RWPE2 (cell line): ENCODE results near the gene TTC39C.

Experiments
- ATAC-seq: fragments of 200-7000 bp; cut with Tn5 transposase; 3 replicates; pipeline ENCODE4 v1.9.1; 2021; ENCODE audit warnings: low read depth
- DNase-seq: peaks from one replicate; pipeline ENCODE4 v3.0.0-alpha.2; 2020; ENCODE audit warnings: low spot score
- H3K27ac ChIP-seq: fragments of 450-650 bp; 2 replicates; pipeline ENCODE4 v1.5.1; 2017; ENCODE audit warnings: mild to moderate bottlenecking; ENCODE audit not compliant: poor library complexity, severe bottlenecking
- H3K27me3 ChIP-seq: fragments of 250-450 bp; sonication (Bioruptor Pico); 2 replicates; pipeline ENCODE4 v1.5.1; 2021; ENCODE audit warnings: mild to moderate bottlenecking, moderate library complexity; ENCODE audit not compliant: insufficient read depth, poor library complexity, severe bottlenecking
- H3K36me3 ChIP-seq: fragments of 250-450 bp; sonication (Bioruptor Pico); 2 replicates; pipeline ENCODE4 v1.5.1; 2020; ENCODE audit warnings: low read depth, mild to moderate bottlenecking, moderate library complexity
- H3K4me1 ChIP-seq: fragments of 250-450 bp; sonication (Bioruptor Pico); 2 replicates; pipeline ENCODE4 v1.5.1; 2021; ENCODE audit warnings: mild to moderate bottlenecking, moderate library complexity; ENCODE audit not compliant: insufficient read depth, poor library complexity, severe bottlenecking
- H3K4me3 ChIP-seq: fragments of 250-450 bp; sonication (Bioruptor Pico); 2 replicates; pipeline ENCODE4 v1.5.1; 2021; ENCODE audit warnings: mild to moderate bottlenecking, moderate library complexity; ENCODE audit not compliant: severe bottlenecking
- H3K9me3 ChIP-seq: fragments of 250-450 bp; sonication (Bioruptor Pico); 2 replicates; pipeline ENCODE4 v1.5.1; 2021; ENCODE audit warnings: mild to moderate bottlenecking, moderate library complexity; ENCODE audit not compliant: severe bottlenecking
- CTCF ChIP-seq: fragments of 450-650 bp; IDR thresholded peaks from one replicate; pipeline ENCODE4 v1.5.1; 2017; ENCODE audit warnings: mild to moderate bottlenecking, moderate library complexity; ENCODE audit not compliant: poor library complexity, severe bottlenecking

Gene TTC39C

DNA sequence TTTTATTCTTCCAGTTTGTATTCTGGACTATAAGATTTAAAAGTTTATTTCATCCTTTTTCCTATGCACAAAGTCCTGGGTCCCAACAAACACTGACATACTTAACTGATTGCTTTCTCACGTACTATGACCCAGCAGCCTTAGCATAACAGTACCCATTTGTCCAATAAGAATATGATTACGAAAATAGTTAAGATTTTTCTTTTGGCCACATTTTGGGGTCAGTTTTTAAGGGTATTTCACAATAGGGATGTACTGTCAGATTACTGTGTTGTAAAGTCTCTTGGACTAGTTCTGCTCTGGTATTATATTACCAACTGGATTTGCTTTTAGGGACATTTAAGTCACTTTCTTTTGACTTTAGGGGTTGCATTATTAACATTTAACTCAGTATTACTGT is 46.1 kb downstream of the TTC39C start:
- peaks cover 20% of the 10 kb centered on the region for H3K4me1 ChIP-seq
- TF ChIP-seq CTCF: no peak
- H3K27ac ChIP-seq: no peak overlapping the region
- H3K4me3 ChIP-seq: no peak overlapping the region
- H3K9me3 ChIP-seq: no peaks in the 10 kb centered on the region
- H3K27me3 ChIP-seq: no peaks in the 10 kb centered on the region
- ATAC-seq: no peak
- H3K36me3 ChIP-seq: no peaks in the 10 kb centered on the region; the same call in 1 of the 2 replicates
- DNase-seq: no peak

DNA sequence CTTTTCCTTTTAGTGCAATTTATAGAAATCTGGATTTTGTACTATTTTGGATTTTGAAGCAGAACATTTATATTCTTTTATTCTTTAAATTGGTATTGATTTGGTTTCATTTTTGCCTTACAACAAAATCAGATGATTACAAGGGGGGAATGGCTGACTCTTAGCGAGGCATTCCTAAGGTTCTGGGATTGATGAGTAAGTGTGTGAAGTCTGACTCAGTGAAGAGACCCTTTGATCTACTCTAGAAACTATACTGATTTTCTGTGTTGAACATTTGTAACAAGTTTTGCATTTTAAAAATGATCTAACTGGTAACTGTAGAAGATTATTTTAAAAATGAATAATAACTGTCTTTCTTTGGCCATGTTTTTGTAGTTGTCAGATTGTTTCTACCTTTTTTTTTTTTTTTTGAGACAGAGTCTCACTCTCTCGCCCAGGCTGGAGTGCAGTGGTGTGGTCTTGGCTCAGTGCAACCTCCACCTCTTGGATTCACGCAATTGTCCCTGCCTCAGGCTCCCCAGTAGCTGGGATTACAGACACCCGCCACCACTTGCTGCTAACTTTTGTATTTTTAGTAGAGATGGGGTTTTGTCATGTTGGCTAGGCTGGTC is 48.7 kb downstream of the TTC39C start:
- Histone ChIP-seq H3K27ac (no peak overlapping the region), H3K27me3 (no peaks in the 10 kb centered on the region), H3K9me3 (no peaks in the 10 kb centered on the region), H3K4me3 (no peak overlapping the region), H3K4me1 (peaks cover 20% of the 10 kb centered on the region), H3K36me3 (peaks cover 3% of the 10 kb centered on the region; the same call in 1 of the 2 replicates)
- no peak for DNase-seq
- ATAC-seq: peak; percentile 84
- TF ChIP-seq CTCF: no peak

DNA sequence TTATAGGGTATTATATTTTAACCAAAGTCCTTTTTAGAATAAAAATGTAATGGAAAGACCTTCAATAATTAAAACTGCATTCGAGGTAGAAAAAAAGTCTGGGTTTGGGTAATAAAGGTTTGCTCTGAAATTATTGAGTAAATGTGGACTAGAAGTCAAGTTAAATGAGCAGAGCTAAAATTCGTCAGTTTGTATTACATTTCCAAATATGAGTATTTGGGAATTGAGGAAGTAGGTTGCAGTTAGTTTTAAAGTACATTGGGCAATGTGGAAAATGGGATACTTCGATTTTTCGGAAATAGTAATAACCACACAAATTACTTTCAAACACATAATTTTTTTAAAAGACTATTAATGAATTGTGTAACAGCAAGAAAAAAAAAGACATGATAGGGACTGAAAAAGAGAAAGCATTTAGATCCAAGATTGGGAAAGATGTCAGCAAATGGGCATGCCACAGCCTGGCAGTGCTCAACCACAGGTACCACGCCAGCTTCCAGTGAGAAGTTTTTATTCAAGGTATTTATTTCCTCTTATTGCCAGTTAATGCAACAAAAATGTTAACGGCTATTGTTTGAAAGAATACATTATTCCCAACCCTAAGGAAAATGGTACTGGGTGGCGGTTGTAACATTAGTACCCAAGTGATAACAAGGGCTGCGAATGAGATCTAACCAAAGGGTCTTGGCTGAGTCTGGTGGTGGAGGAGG is 50.0 kb downstream of the TTC39C start:
- peaks cover 20% of the 10 kb centered on the region for H3K4me1 ChIP-seq
- TF ChIP-seq CTCF: no peak
- H3K4me3 ChIP-seq: no peak overlapping the region
- H3K9me3 ChIP-seq: no peaks in the 10 kb centered on the region
- H3K27ac ChIP-seq: no peak overlapping the region
- ATAC-seq (no peak; the same call in 2 of the 3 replicates), DNase-seq (no peak)
- peaks cover 3% of the 10 kb centered on the region; the same call in 1 of the 2 replicates for H3K36me3 ChIP-seq
- no peaks in the 10 kb centered on the region for H3K27me3 ChIP-seq

DNA sequence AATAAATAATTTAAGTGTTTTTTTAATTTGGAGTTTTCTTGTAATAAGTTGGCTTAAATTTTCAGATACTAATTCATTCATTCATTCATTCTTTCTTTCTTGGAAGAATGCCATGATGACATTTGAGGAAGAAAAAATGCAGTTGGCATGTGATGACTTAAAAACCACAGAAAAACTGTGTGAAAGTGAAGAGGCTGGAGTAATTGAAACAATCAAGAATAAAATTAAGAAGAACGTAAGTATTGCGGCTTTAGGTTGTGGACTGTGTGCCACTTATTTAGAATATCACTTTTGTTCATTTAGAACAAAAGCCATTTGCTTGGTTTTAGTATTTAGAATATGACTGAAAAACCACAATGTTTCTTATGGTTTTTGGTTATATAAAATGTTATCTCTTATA is 51.4 kb downstream of the TTC39C start:
- H3K36me3 ChIP-seq: peaks cover 3% of the 10 kb centered on the region; the same call in 1 of the 2 replicates
- DNase-seq (no peak), ATAC-seq (no peak)
- H3K4me3 ChIP-seq: no peak overlapping the region
- no peaks in the 10 kb centered on the region for H3K9me3 ChIP-seq
- H3K27me3 ChIP-seq: no peaks in the 10 kb centered on the region
- peaks cover 20% of the 10 kb centered on the region for H3K4me1 ChIP-seq
- no peak overlapping the region for H3K27ac ChIP-seq
- no peak for TF ChIP-seq CTCF
